ENCODE measurements around the gene CPLX3. TPM values are rescaled to one million over a fixed set of nuclear protein-coding genes. Genes with fewer than 3 reads are reported as not detected.
A peak's percentile ranks its signal among the peaks of the same experiment; 100 is the strongest.

Gene CPLX3
- total and polyA plus RNA-seq, 10 of the 15 experiments (the other 5 are each of a cell fraction or from before 2014, with no cell fraction given): 0.02 to 0.04 TPM; not detected in 8

DNA sequence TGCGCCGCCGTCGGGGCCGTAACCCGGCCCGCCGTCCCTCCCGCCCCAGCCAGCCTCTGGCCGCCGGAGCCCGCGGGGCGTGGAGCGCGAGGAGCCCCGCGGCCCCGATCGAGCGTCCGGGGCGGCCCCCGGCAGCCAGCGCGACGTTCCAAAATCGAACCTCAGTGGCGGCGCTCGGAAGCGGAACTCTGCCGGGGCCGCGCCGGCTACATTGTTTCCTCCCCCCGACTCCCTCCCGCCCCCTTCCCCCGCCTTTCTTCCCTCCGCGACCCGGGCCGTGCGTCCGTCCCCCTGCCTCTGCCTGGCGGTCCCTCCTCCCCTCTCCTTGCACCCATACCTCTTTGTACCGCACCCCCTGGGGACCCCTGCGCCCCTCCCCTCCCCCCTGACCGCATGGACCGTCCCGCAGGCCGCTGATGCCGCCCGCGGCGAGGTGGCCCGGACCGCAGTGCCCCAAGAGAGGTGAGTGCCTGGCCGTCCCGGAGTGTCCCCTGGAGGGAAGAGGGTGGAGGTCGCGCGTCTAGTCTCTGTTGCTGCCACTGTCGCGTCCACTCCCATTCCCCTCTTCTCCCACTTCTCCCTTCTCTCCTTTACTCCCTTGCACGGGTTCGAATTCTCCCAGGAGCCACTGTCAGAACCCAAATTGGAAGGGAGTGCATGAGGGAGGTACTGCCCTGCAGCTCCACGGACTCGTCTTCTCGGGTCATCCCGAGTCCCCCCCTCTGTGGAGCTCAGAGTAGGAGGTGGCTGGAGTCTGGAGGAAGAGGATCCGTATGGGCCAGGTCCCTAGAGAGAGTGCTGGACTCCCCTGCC, 44.0 kb upstream of the CPLX3 start (continued):
- no peak for TF ChIP-seq MXI1 (IDR thresholded peaks at IDR 0.05; ENCODE audit: low read depth, low read length)
- no peak for TF ChIP-seq SUPT20H (IDR thresholded peaks at IDR 0.05; ENCODE audit: borderline replicate concordance, control insufficient read depth, low read depth, low read length)
- TF ChIP-seq YY1 (IDR thresholded peaks at IDR 0.05; ENCODE audit: low read depth, low read length): 0 out of 2 replicates have a peak, but pooled peaks have one; percentile 3
- no peak; the same call in 1 of the 2 replicates for TF ChIP-seq LARP7 (IDR thresholded peaks at IDR 0.05)
- TF ChIP-seq, protein P1, sequence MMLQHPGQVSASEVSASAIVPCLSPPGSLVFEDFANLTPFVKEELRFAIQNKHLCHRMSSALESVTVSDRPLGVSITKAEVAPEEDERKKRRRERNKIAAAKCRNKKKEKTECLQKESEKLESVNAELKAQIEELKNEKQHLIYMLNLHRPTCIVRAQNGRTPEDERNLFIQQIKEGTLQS (IDR thresholded peaks at IDR 0.05; ENCODE audit: borderline replicate concordance, extremely low read depth, low read depth, low read length): no peak
- no peak for TF ChIP-seq IKZF2 (IDR thresholded peaks at IDR 0.05)
- TF ChIP-seq CBFB (IDR thresholded peaks at IDR 0.05; ENCODE audit: low read depth): no peak
- no peak for TF ChIP-seq NFXL1 (IDR thresholded peaks at IDR 0.05; ENCODE audit: borderline replicate concordance)
- peak; percentile 65; the same call in 1 of the 2 replicates for TF ChIP-seq POLR2A (IDR thresholded peaks at IDR 0.05; ENCODE audit: low read depth, low read length)
- TF ChIP-seq MYB (IDR thresholded peaks at IDR 0.05; ENCODE audit: borderline replicate concordance, low read depth, low read length): no peak
- TF ChIP-seq CBX3 (IDR thresholded peaks at IDR 0.05; ENCODE audit: borderline replicate concordance, low read depth): no peak
- TF ChIP-seq, protein P2, sequence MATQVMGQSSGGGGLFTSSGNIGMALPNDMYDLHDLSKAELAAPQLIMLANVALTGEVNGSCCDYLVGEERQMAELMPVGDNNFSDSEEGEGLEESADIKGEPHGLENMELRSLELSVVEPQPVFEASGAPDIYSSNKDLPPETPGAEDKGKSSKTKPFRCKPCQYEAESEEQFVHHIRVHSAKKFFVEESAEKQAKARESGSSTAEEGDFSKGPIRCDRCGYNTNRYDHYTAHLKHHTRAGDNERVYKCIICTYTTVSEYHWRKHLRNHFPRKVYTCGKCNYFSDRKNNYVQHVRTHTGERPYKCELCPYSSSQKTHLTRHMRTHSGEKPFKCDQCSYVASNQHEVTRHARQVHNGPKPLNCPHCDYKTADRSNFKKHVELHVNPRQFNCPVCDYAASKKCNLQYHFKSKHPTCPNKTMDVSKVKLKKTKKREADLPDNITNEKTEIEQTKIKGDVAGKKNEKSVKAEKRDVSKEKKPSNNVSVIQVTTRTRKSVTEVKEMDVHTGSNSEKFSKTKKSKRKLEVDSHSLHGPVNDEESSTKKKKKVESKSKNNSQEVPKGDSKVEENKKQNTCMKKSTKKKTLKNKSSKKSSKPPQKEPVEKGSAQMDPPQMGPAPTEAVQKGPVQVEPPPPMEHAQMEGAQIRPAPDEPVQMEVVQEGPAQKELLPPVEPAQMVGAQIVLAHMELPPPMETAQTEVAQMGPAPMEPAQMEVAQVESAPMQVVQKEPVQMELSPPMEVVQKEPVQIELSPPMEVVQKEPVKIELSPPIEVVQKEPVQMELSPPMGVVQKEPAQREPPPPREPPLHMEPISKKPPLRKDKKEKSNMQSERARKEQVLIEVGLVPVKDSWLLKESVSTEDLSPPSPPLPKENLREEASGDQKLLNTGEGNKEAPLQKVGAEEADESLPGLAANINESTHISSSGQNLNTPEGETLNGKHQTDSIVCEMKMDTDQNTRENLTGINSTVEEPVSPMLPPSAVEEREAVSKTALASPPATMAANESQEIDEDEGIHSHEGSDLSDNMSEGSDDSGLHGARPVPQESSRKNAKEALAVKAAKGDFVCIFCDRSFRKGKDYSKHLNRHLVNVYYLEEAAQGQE (IDR thresholded peaks at IDR 0.05; ENCODE audit: low read depth, low read length): no peak
- TF ChIP-seq, protein P3, sequence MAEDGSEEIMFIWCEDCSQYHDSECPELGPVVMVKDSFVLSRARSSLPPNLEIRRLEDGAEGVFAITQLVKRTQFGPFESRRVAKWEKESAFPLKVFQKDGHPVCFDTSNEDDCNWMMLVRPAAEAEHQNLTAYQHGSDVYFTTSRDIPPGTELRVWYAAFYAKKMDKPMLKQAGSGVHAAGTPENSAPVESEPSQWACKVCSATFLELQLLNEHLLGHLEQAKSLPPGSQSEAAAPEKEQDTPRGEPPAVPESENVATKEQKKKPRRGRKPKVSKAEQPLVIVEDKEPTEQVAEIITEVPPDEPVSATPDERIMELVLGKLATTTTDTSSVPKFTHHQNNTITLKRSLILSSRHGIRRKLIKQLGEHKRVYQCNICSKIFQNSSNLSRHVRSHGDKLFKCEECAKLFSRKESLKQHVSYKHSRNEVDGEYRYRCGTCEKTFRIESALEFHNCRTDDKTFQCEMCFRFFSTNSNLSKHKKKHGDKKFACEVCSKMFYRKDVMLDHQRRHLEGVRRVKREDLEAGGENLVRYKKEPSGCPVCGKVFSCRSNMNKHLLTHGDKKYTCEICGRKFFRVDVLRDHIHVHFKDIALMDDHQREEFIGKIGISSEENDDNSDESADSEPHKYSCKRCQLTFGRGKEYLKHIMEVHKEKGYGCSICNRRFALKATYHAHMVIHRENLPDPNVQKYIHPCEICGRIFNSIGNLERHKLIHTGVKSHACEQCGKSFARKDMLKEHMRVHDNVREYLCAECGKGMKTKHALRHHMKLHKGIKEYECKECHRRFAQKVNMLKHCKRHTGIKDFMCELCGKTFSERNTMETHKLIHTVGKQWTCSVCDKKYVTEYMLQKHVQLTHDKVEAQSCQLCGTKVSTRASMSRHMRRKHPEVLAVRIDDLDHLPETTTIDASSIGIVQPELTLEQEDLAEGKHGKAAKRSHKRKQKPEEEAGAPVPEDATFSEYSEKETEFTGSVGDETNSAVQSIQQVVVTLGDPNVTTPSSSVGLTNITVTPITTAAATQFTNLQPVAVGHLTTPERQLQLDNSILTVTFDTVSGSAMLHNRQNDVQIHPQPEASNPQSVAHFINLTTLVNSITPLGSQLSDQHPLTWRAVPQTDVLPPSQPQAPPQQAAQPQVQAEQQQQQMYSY (CRISPR knock-in tag; IDR thresholded peaks at IDR 0.05): no peak
- TF ChIP-seq, protein P4, sequence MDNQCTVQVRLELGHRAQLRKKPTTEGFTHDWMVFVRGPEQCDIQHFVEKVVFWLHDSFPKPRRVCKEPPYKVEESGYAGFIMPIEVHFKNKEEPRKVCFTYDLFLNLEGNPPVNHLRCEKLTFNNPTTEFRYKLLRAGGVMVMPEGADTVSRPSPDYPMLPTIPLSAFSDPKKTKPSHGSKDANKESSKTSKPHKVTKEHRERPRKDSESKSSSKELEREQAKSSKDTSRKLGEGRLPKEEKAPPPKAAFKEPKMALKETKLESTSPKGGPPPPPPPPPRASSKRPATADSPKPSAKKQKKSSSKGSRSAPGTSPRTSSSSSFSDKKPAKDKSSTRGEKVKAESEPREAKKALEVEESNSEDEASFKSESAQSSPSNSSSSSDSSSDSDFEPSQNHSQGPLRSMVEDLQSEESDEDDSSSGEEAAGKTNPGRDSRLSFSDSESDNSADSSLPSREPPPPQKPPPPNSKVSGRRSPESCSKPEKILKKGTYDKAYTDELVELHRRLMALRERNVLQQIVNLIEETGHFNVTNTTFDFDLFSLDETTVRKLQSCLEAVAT (IDR thresholded peaks at IDR 0.05): peak; percentile 69
- no peak for TF ChIP-seq YBX1 (IDR thresholded peaks at IDR 0.05)
- TF ChIP-seq SMC3 (IDR thresholded peaks at IDR 0.05; ENCODE audit: borderline replicate concordance, low read length): no peak
- no peak for TF ChIP-seq EGR1 (IDR thresholded peaks at IDR 0.05; ENCODE audit: borderline replicate concordance in 1 of 2, low read depth in 2 of 2, low read length in 2 of 2)
- TF ChIP-seq WRNIP1 (IDR thresholded peaks at IDR 0.05; ENCODE audit: borderline replicate concordance, low read depth, low read length): 0 out of 2 replicates have a peak, but pooled peaks have one; percentile 51
- no peak for TF ChIP-seq HDGF (IDR thresholded peaks at IDR 0.05)

All from GM12878 (cell line).